ENCODE measurements around the gene TTC23.

GRCh38 chr15:99118258-99118632, 131.1 kb downstream of the TTC23 start:
- TF ChIP-seq POLR2A (IDR thresholded peaks at IDR 0.05) (no peak), CTCF (IDR thresholded peaks at IDR 0.05) (no peak)
